Measurements from ENCODE around the gene MACROD2.

The MACROD2 gene

GRCh38 chr20:15164726-15165125 is 1169.4 kb downstream of the MACROD2 start:
- DNase-seq (ENCODE audit: insufficient read length, low spot score) (no peak), FAIRE-seq (no peak)
- TF ChIP-seq, protein P1, sequence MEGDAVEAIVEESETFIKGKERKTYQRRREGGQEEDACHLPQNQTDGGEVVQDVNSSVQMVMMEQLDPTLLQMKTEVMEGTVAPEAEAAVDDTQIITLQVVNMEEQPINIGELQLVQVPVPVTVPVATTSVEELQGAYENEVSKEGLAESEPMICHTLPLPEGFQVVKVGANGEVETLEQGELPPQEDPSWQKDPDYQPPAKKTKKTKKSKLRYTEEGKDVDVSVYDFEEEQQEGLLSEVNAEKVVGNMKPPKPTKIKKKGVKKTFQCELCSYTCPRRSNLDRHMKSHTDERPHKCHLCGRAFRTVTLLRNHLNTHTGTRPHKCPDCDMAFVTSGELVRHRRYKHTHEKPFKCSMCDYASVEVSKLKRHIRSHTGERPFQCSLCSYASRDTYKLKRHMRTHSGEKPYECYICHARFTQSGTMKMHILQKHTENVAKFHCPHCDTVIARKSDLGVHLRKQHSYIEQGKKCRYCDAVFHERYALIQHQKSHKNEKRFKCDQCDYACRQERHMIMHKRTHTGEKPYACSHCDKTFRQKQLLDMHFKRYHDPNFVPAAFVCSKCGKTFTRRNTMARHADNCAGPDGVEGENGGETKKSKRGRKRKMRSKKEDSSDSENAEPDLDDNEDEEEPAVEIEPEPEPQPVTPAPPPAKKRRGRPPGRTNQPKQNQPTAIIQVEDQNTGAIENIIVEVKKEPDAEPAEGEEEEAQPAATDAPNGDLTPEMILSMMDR (IDR thresholded peaks at IDR 0.05; ENCODE audit: insufficient read depth, missing control alignments) = no peak

DNA sequence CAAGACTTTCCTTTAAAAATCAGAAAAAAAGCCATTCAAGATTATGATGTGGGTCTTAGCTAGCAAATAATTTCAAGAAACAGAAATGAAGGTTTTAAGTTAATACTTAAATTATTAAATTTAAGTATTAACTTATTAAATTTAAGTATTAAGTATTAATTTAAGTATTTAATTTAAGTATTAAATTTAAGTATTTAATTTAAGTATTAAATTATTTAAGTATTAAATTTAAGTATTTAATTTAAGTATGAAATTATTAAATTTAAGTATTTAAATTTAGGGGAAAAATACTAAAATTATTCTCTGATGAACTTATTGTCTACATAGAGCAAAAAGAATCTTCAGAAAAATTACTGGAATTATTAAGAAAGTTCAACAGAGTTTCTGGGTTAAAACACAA is 1171.4 kb downstream of the MACROD2 start:
- TF ChIP-seq, protein P1 (IDR thresholded peaks at IDR 0.05; ENCODE audit: insufficient read depth, missing control alignments) = no peak
- no peak for DNase-seq (ENCODE audit: insufficient read length, low spot score)
- FAIRE-seq = no peak

DNA sequence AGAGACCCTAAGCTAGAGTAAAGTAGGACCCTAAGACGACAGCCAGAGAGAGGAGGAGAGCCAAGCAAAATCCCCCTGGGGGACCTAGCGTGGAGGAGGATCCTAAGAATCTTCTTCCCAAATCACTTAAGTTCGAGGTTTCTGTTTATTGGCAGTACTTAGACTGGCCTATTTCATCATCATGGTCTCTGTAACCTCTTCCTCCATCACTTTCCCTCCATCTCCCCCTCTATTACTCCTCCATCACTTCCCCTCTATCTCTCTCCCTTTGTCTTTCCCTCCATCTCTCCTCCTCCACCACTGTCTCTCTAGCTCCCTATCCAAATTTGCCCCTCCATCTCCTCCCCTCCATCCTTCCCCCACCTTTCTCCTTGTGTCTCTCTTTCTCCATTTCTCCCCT is 1175.7 kb downstream of the MACROD2 start:
- TF ChIP-seq, protein P1 (IDR thresholded peaks at IDR 0.05; ENCODE audit: insufficient read depth, missing control alignments) = no peak
- no peak for DNase-seq (ENCODE audit: insufficient read length, low spot score)
- FAIRE-seq = no peak

GRCh38 chr20:15176929-15177328 is 1181.6 kb downstream of the MACROD2 start:
- FAIRE-seq = no peak
- TF ChIP-seq, protein P1 (IDR thresholded peaks at IDR 0.05; ENCODE audit: insufficient read depth, missing control alignments) = no peak
- DNase-seq (ENCODE audit: insufficient read length, low spot score) = no peak

- TF ChIP-seq, protein P1 (IDR thresholded peaks at IDR 0.05; ENCODE audit: insufficient read depth, missing control alignments) = no peak
- no peak for FAIRE-seq
Observed at GRCh38 chr20:15178581-15178980, 1183.3 kb downstream of the MACROD2 start.

DNA sequence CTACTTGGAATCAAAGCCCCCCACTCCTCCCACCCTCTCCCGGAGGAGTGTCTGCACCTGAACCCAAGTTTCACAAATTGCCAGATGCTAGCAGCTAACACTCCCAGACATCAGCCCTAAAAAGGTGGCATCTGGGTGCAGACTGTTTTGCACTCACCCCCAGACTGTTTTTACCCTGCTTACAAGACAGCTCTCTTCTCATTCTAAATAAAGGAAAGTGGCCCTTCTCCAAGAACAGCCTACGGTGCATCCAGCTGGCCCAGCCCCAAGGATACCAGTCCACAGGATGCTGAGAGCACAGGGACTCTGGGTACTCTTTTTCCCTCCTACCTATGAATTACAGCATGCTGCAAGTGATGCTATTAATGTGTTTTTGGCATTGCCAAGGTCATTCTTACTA is 1184.1 kb downstream of the MACROD2 start:
- TF ChIP-seq, protein P1 (IDR thresholded peaks at IDR 0.05; ENCODE audit: insufficient read depth, missing control alignments) = no peak
- no peak for DNase-seq (ENCODE audit: insufficient read length, low spot score)
- no peak for FAIRE-seq

More at GRCh38 chr20:15178581-15178980, 1183.3 kb downstream of the MACROD2 start:
- no peak for DNase-seq (ENCODE audit: insufficient read length, low spot score)

DNA sequence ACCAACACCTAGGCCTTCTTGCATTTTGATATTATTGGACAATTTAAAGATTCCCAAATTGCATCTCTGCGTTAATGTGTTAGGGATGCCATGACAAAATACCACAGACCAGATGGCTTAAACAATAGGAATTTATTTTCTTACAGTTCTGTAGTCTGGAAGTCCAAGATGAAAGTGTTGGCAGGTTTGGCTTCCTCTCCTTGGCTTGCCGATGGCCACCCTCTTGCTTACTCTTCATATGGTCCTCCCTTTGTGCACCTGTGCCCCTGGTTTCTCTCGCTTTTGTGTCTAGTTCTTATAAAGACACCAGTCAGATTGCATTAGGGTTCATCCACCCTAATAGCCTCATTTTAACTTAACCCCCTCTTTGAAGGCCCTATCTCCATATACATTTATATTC is 1184.5 kb downstream of the MACROD2 start:
- TF ChIP-seq, protein P1 (IDR thresholded peaks at IDR 0.05; ENCODE audit: insufficient read depth, missing control alignments) = no peak
- DNase-seq (ENCODE audit: insufficient read length, low spot score) (no peak), FAIRE-seq (no peak)

Data from D721Med (cell line).